Stomach (tissue), 4 donors: Measurements from ENCODE around the gene ELSPBP1.

Source experiments
- EP300 ChIP-seq: sonication (generic); formaldehyde crosslinking; IDR thresholded peaks from one replicate; pipeline ENCODE4 v1.6.1; 2017; ENCODE audit warnings: antibody characterized with exemption
- POLR2AphosphoS5 ChIP-seq, 3 donors: sonication (generic); formaldehyde crosslinking; IDR thresholded peaks; one replicate each; pipeline ENCODE4 v1.6.1; 2016; ENCODE audit warnings: antibody characterized with exemption in 3 of 3

- no peak for TF ChIP-seq POLR2AphosphoS5 (IDR thresholded peaks at IDR 0.05)
- TF ChIP-seq EP300 = no peak
These were observed 67.2 kb downstream of the ELSPBP1 start for GRCh38 chr19:48061401-48062344.
